ENCODE results near the gene FAM89B.

FAM89B gene

DNA sequence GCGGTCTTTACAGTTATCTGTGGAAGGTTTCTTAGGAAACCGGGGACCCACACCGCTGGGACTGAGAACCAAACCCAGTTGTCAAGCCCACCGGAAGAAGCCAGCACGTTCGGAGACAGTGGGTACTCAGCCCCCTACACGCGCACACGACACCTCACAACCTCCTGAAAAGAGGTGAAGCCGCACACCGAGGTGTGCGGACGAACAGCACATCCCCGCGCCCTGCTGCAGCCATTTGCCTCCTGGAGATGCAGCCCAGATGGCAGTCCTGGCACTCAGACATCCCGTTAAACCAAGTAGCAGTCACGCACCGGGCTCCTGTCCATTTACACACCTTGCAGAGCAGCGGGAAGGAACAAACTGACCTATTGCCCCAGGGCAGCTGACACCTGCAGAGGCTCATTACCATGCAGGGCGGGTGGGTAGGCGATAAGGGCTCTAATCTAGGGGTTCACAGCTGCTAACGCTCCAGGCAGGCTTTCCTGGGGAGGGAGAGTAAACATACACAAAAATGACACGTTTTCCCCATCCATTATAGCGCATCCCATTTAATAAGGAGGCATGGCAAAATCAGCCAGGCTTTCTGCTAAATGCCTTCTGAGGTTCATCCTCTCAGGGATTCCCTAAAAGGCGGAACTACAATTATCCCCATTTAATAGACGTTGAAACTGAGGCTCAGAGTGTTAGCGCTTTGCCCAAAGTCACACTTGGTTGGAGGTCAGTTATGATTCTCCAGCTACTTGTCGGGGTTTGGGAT, 2.7 kb downstream of the FAM89B start:
- TF ChIP-seq, protein P1, sequence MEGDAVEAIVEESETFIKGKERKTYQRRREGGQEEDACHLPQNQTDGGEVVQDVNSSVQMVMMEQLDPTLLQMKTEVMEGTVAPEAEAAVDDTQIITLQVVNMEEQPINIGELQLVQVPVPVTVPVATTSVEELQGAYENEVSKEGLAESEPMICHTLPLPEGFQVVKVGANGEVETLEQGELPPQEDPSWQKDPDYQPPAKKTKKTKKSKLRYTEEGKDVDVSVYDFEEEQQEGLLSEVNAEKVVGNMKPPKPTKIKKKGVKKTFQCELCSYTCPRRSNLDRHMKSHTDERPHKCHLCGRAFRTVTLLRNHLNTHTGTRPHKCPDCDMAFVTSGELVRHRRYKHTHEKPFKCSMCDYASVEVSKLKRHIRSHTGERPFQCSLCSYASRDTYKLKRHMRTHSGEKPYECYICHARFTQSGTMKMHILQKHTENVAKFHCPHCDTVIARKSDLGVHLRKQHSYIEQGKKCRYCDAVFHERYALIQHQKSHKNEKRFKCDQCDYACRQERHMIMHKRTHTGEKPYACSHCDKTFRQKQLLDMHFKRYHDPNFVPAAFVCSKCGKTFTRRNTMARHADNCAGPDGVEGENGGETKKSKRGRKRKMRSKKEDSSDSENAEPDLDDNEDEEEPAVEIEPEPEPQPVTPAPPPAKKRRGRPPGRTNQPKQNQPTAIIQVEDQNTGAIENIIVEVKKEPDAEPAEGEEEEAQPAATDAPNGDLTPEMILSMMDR (IDR thresholded peaks at IDR 0.05; ENCODE audit: borderline replicate concordance, insufficient read depth, low read depth, low read length) = no peak
- peak overlapping the region; percentile 81 for H3K4me3 ChIP-seq (ENCODE audit: low read depth, low read length)

DNA sequence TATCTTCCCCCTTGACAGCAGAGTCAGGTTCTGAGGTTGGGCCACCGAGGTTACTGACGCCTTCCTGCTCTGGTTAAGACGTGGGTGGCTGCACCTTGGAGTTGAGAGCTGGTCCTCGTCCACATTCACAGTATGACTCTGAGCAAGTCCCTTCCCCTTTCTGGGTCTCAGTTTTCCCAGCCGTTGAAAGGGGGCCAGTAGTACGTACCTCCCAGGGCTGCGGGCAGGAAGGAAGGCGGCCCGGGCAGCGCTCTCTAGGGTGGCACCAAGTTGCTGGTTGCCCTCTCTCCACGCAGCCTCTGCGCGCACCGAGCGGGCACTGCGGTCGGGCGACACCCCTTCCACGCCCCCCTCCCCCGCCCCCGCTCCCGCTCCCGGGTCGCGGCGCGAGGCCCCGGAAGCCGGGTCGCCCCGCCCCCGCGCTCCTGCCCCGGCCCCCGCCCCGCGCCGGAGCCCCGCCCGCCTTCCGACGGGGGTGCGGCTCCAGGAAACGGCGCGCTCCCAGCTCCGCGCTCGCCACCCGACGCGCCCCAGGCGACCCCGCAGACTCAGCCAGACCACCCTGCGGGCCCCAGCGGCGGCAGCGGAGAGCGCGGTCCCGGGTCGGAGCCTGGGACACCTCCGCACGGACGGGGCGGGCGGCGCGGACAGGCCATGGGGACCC, 3.4 kb downstream of the FAM89B start, which contains the start of gene EHBP1L1:
EHBP1L1 (plus strand) TSS at position 486 of the 664 bp plus-strand sequence. CDS start 250 bp downstream, outside the sequence.
- H3K4me3 ChIP-seq (ENCODE audit: low read depth, low read length) = peak within 1 kb of the TSS; percentile 81
- TF ChIP-seq, protein P1 (IDR thresholded peaks at IDR 0.05; ENCODE audit: borderline replicate concordance, insufficient read depth, low read depth, low read length) = no peak

DNA sequence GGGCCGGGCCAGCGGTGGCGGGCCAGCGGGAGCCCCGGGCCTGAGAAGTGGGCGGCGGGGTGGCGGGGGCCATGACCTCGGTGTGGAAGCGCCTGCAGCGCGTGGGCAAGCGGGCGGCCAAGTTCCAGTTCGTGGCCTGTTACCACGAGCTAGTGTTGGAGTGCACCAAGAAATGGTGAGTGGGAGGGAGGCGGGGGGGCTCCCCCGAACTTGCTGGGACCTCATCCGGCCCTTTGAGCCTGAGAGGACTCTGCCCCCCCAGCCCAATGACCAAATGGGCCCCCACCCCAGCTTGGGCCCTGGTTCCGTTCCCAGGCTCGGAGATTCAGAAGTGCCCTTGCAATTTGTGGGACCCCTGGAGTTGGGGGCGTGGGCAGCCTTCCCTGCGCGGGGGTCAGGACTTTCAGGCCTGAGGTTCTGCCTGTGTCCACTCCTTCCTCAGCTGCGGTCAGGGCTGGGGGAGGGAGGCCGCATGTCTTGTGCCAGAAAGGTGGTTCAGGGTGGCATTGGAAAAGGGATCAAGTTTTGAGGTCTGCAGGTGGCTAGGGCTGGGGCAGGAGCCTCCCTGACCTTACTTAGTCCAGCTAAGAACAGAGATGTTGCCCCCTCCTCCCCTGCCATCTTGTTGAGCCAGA, 4.0 kb downstream of the FAM89B start:
- TF ChIP-seq, protein P1 (IDR thresholded peaks at IDR 0.05; ENCODE audit: borderline replicate concordance, insufficient read depth, low read depth, low read length) = no peak

DNA sequence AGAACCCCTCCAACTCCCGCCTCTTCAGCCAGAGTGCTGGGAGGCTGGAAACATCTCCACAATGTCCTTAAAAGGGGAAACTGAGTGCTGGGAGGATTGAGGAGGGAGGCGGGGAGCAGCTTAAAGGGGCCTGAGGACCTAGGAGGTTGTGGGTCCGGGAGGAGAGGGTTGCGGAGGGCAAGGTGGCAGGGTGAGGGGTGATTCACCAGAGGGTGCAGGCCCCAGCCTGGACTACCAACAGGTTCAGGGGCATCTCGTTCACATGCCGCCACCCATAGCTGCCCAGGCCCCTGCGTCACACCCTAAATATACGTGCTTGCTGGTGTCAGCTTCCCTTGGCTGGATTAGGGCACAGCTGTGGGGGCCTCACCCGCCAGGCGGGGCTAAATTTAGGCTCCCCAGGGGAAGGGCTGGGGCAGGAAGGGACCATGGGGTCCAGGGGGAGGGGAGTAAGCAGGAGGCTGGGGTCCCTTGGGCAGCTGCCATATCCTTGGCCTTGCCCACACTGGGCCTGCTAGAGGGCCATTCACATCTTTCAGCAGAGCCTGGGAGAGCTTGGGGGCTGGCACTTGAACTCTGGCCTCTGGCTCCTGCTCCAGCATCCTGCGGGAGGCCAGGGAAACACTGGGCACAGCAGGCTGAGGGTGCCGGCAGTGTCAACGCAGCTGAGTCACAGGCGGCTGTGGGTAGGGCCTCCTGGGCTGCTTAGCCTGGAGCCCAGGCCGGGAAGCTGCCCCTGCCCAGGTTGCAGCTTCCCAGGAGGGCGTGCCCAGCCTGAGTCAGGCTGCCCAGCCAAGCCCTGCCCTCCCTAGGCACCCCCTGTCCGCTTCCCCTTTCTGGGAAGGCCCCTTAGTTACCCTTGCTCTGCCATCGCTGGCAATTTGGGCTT, 4.8 kb downstream of the FAM89B start:
- peak overlapping the region; percentile 81 for H3K4me3 ChIP-seq (ENCODE audit: low read depth, low read length)
- TF ChIP-seq, protein P1 (IDR thresholded peaks at IDR 0.05; ENCODE audit: borderline replicate concordance, insufficient read depth, low read depth, low read length) = no peak

More for the DNA sequence above, 4.0 kb downstream of the FAM89B start:
- H3K4me3 ChIP-seq (ENCODE audit: low read depth, low read length) = peak overlapping the region; percentile 81

DNA sequence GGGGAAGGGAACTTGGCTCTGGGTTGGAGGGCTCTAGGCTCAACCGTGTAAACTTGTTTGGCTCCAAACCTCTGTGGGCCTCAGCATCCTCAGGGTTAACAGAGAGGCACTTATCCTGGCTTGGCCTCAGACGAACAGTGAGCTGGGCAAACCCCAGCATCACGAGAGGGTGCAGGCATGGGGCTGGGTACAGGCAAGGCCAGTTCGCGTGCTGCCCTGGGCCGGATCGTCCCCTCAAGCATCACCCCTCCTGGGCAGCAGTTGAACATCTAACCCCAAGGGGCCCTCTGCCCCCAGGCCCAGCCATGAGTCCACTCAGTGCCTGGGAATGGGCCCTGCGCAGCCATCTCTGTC, 5.4 kb downstream of the FAM89B start:
- H3K4me3 ChIP-seq (ENCODE audit: low read depth, low read length) = peak overlapping the region; percentile 81
- TF ChIP-seq, protein P1 (IDR thresholded peaks at IDR 0.05; ENCODE audit: borderline replicate concordance, insufficient read depth, low read depth, low read length) = no peak

DNA sequence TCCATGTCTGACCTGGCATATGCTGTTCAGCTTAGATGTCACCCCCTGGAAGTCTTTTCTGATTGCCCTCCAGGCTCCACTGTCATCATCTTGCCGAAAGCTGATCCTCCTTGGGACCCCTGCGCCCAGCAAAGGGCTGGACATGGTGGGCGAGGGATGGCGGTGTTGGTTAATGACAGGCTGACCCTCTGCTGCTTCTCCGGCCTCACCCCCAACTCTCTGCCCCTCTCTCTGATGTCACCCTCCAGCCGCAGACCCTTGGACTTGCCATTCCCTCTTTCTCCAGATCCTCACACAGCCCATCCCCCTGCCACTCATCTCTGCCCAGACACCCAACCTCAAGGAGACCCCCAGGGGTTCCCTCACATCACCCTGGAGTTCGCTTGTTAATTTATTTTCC, 5.8 kb downstream of the FAM89B start:
- peak overlapping the region; percentile 81 for H3K4me3 ChIP-seq (ENCODE audit: low read depth, low read length)
- TF ChIP-seq, protein P1 (IDR thresholded peaks at IDR 0.05; ENCODE audit: borderline replicate concordance, insufficient read depth, low read depth, low read length) = no peak
